ENCODE results near the gene GFOD2.
A peak's percentile ranks its signal among the peaks of the same experiment; 100 is the strongest.
"Not testable (repeated sequence)": the region's sequence is repeated elsewhere in the genome, so short reads cannot be mapped to it uniquely, and the experiment has no call there.

Gene GFOD2

GRCh38 chr16:67702130-67702529, 17.0 kb downstream of the GFOD2 start:
- no peak for DNase-seq

GRCh38 chr16:67701420-67701819, 17.7 kb downstream of the GFOD2 start:
- no peak for DNase-seq

GRCh38 chr16:67699265-67699664, 19.9 kb downstream of the GFOD2 start:
- DNase-seq = no peak

- no peak for DNase-seq
These were observed 21.5 kb downstream of the GFOD2 start for GRCh38 chr16:67697422-67698185.

- DNase-seq = no peak
These were observed 24.5 kb downstream of the GFOD2 start for GRCh38 chr16:67694611-67695010.

- not testable (repeated sequence) for DNase-seq
These were observed 25.4 kb downstream of the GFOD2 start for GRCh38 chr16:67693517-67694285.

- no peak for DNase-seq
These were observed 33.6 kb downstream of the GFOD2 start for GRCh38 chr16:67685388-67686112.

GRCh38 chr16:67683767-67684166, 35.3 kb downstream of the GFOD2 start:
- DNase-seq = no peak

- no peak for DNase-seq
These were observed 38.9 kb downstream of the GFOD2 start for GRCh38 chr16:67679935-67680897.

GRCh38 chr16:67678354-67679023, 40.6 kb downstream of the GFOD2 start:
- no peak for DNase-seq

GRCh38 chr16:67677712-67678111, 41.4 kb downstream of the GFOD2 start:
- DNase-seq = no peak

GRCh38 chr16:67676939-67677338, 42.2 kb downstream of the GFOD2 start:
- no peak for DNase-seq

GRCh38 chr16:67676516-67676915, 42.6 kb downstream of the GFOD2 start:
- no peak for DNase-seq

- DNase-seq = no peak
These were observed 43.1 kb downstream of the GFOD2 start for GRCh38 chr16:67675999-67676398.

- no peak for DNase-seq
These were observed 43.6 kb downstream of the GFOD2 start for GRCh38 chr16:67675579-67675935.

GRCh38 chr16:67674851-67675578, 44.1 kb downstream of the GFOD2 start:
- no peak for DNase-seq

- peak; percentile 55 for DNase-seq
These were observed 45.2 kb downstream of the GFOD2 start for GRCh38 chr16:67673712-67674580.

GRCh38 chr16:67672739-67673662, 46.1 kb downstream of the GFOD2 start:
- peak; percentile 74 for DNase-seq

- no peak for DNase-seq
These were observed 46.8 kb downstream of the GFOD2 start for GRCh38 chr16:67672306-67672705.
